Stimulated activated CD4-positive, alpha-beta T cell treated with anti-CD3 and anti-CD28 coated beads, TNF-alpha, amount 100 ng/mL, for 4 hours (primary cell): ENCODE results near the gene ISCA1.
"Not testable (repeated sequence)": the region's sequence is repeated elsewhere in the genome, so short reads cannot be mapped to it uniquely, and the experiment has no call there.

Experiments
- DNase-seq, 3 experiments: peaks; one replicate each; pipeline ENCODE4 v3.0.0-alpha.2; 2020; ENCODE audit warnings: low read depth in 3 of 3

ISCA1 gene

GRCh38 chr9:86282077-86282978 is at the start of gene ISCA1:
Gene ISCA1, minus strand, starts transcription at chr9:86282538. Its CDS starts 80 bp downstream, at chr9:86282458.
- DNase-seq, result peak; percentile 93 to 99 (median 95)

- DNase-seq, result no peak
Observed at GRCh38 chr9:86330186-86330585, 47.8 kb upstream of the ISCA1 start.

GRCh38 chr9:86329649-86330048 is 47.3 kb upstream of the ISCA1 start:
- DNase-seq, result no peak

GRCh38 chr9:86328156-86328555 is 45.8 kb upstream of the ISCA1 start:
- no peak for DNase-seq

GRCh38 chr9:86326536-86326935 is 44.2 kb upstream of the ISCA1 start:
- no peak for DNase-seq

GRCh38 chr9:86324901-86325300 is 42.6 kb upstream of the ISCA1 start:
- DNase-seq, result no peak

- no peak for DNase-seq
Observed at GRCh38 chr9:86324308-86324707, 42.0 kb upstream of the ISCA1 start.

- no peak for DNase-seq
Observed at GRCh38 chr9:86322973-86323644, 40.8 kb upstream of the ISCA1 start.

GRCh38 chr9:86321373-86321772 is 39.0 kb upstream of the ISCA1 start:
- DNase-seq, result no peak

GRCh38 chr9:86318187-86318586 is 35.8 kb upstream of the ISCA1 start:
- no peak for DNase-seq

- no peak for DNase-seq
Observed at GRCh38 chr9:86315078-86315477, 32.7 kb upstream of the ISCA1 start.

- DNase-seq, result not testable (repeated sequence)
Observed at GRCh38 chr9:86312959-86313358, 30.6 kb upstream of the ISCA1 start.

- no peak for DNase-seq
Observed at GRCh38 chr9:86308687-86309086, 26.3 kb upstream of the ISCA1 start.

GRCh38 chr9:86304236-86304730 is 21.9 kb upstream of the ISCA1 start:
- no peak for DNase-seq

GRCh38 chr9:86303316-86303975 is 21.1 kb upstream of the ISCA1 start:
- peak in 2 of 3 experiments; percentile 28 to 49 for DNase-seq

GRCh38 chr9:86301686-86302085 is 19.3 kb upstream of the ISCA1 start:
- no peak for DNase-seq

- no peak for DNase-seq
Observed at GRCh38 chr9:86300701-86301100, 18.4 kb upstream of the ISCA1 start.

GRCh38 chr9:86298873-86299272 is 16.5 kb upstream of the ISCA1 start:
- no peak for DNase-seq

- not testable (repeated sequence) for DNase-seq
Observed at GRCh38 chr9:86290341-86290740, 8.0 kb upstream of the ISCA1 start.

GRCh38 chr9:86288499-86289198 is 6.3 kb upstream of the ISCA1 start:
- no peak for DNase-seq

GRCh38 chr9:86287013-86287412 is 4.7 kb upstream of the ISCA1 start:
- no peak for DNase-seq

- no peak for DNase-seq
Observed at GRCh38 chr9:86286278-86286677, 3.9 kb upstream of the ISCA1 start.
